ENCODE results near the gene TGFA. TPM values are rescaled to one million over a fixed set of nuclear protein-coding genes. Genes with fewer than 3 reads are reported as not detected.

The TGFA gene
- total RNA-seq, 1 donor: not detected

DNA sequence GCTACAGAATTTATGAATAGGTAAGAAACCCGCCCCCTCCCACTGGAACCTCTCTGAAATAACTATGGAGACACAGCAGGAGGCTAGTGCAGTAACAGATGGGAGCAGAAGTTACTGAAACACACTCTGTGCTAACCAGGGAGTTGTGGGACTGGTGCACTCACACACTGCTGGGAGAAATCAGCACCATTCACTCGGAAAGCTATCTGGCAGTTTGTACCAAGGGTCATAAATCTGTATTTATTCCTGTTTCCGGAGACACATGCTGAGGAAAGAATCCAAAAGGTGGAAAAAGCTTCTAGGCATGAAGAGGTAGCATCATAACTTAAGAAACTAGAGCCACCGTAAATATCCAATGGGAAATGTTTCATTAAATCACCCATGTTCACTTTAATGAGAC, 39.9 kb downstream of the TGFA start:
- H3K9me3 ChIP-seq (ENCODE audit: low read depth, low read length): no peaks in the 10 kb centered on the region
- H3K27ac ChIP-seq (ENCODE audit: low read depth, low read length): no peak overlapping the region
- no peaks in the 10 kb centered on the region for H3K79me2 ChIP-seq (ENCODE audit: insufficient read depth, low read length)

DNA sequence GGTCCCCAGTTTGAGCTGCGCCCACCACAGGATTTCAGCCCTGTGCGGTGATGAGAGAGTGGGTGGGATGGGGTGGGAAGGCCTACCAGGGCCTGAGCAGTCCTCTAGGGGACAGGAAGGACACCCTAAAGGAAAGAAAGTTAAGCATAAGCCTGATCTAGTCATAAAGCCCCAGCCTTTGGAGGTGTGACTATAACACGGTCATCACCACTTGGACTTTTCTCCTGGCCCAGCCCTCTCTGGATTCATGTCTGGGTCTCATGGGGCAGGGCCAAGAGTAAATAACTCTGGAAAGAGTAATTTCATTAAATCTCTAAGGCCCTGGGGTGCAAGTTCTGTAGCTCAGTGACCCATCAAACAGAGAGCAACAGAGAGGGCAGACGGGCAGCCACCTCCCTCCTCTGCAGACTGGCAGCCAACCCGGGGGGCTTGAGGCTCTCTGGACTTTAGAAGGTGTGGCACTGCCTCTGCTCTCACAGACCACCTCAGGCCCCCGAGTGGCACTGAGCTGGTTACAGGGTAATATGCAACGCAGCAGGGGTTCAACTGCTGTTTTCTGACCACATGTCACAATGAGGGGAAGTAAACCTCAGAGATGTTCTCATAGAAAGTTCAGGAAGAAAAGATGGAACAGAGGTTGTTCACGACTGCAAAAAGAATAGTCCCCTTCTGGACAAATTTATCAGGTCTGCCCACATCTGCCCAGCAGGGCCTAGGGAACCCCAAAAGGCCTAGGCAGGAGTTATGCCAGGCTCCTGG, 41.5 kb downstream of the TGFA start:
- no peak for TF ChIP-seq CTCF (IDR thresholded peaks at IDR 0.05; ENCODE audit: extremely low read depth, low read depth, low read length)
- H3K4me1 ChIP-seq (ENCODE audit: insufficient read depth, low read length): no peaks in the 10 kb centered on the region
- no peaks in the 10 kb centered on the region for H3K79me2 ChIP-seq (ENCODE audit: insufficient read depth, low read length)
- no peak for DNase-seq (ENCODE audit: insufficient read length, low spot score, missing footprints)
- H3K36me3 ChIP-seq (ENCODE audit: insufficient read depth, low read length): no peaks in the 10 kb centered on the region
- H3K27ac ChIP-seq (ENCODE audit: low read depth, low read length): no peak overlapping the region
- H3K27me3 ChIP-seq (ENCODE audit: insufficient read depth, low read length): peaks cover 3% of the 10 kb centered on the region
- H3K9me3 ChIP-seq (ENCODE audit: low read depth, low read length): no peaks in the 10 kb centered on the region
- no peak overlapping the region for H3K4me3 ChIP-seq (ENCODE audit: insufficient read depth, low read length)
- H2AFZ ChIP-seq (ENCODE audit: low read length): no peak overlapping the region
- no peaks in the 10 kb centered on the region for H4K20me1 ChIP-seq (ENCODE audit: insufficient read depth, low read length)
- no peak overlapping the region for H3K4me2 ChIP-seq (ENCODE audit: insufficient read depth, low read length)

More for the DNA sequence above, 39.9 kb downstream of the TGFA start:
- Histone ChIP-seq H3K4me3 (ENCODE audit: insufficient read depth, low read length) (no peak overlapping the region), H3K27me3 (ENCODE audit: insufficient read depth, low read length) (no peaks in the 10 kb centered on the region), H3K4me2 (ENCODE audit: insufficient read depth, low read length) (no peak overlapping the region), H3K4me1 (ENCODE audit: insufficient read depth, low read length) (no peaks in the 10 kb centered on the region), H4K20me1 (ENCODE audit: insufficient read depth, low read length) (no peaks in the 10 kb centered on the region), H3K36me3 (ENCODE audit: insufficient read depth, low read length) (no peaks in the 10 kb centered on the region), H2AFZ (ENCODE audit: low read length) (no peak overlapping the region)
- DNase-seq (ENCODE audit: insufficient read length, low spot score, missing footprints): no peak
- TF ChIP-seq CTCF (IDR thresholded peaks at IDR 0.05; ENCODE audit: extremely low read depth, low read depth, low read length): no peak

GRCh38 chr2:70510313-70510712, 43.3 kb downstream of the TGFA start:
- Histone ChIP-seq H3K9me3 (ENCODE audit: low read depth, low read length) (no peaks in the 10 kb centered on the region), H3K27ac (ENCODE audit: low read depth, low read length) (no peak overlapping the region), H3K4me2 (ENCODE audit: insufficient read depth, low read length) (no peak overlapping the region), H3K36me3 (ENCODE audit: insufficient read depth, low read length) (no peaks in the 10 kb centered on the region), H2AFZ (ENCODE audit: low read length) (no peak overlapping the region), H3K4me3 (ENCODE audit: insufficient read depth, low read length) (no peak overlapping the region), H3K4me1 (ENCODE audit: insufficient read depth, low read length) (no peaks in the 10 kb centered on the region), H3K27me3 (ENCODE audit: insufficient read depth, low read length) (peaks cover 3% of the 10 kb centered on the region), H4K20me1 (ENCODE audit: insufficient read depth, low read length) (no peaks in the 10 kb centered on the region), H3K79me2 (ENCODE audit: insufficient read depth, low read length) (no peaks in the 10 kb centered on the region)
- no peak for DNase-seq (ENCODE audit: insufficient read length, low spot score, missing footprints)
- no peak for TF ChIP-seq CTCF (IDR thresholded peaks at IDR 0.05; ENCODE audit: extremely low read depth, low read depth, low read length)

- Histone ChIP-seq H3K79me2 (ENCODE audit: insufficient read depth, low read length) (no peaks in the 10 kb centered on the region), H3K9me3 (ENCODE audit: low read depth, low read length) (no peaks in the 10 kb centered on the region), H3K4me3 (ENCODE audit: insufficient read depth, low read length) (no peak overlapping the region), H3K36me3 (ENCODE audit: insufficient read depth, low read length) (no peaks in the 10 kb centered on the region), H3K27ac (ENCODE audit: low read depth, low read length) (no peak overlapping the region), H3K4me2 (ENCODE audit: insufficient read depth, low read length) (no peak overlapping the region), H2AFZ (ENCODE audit: low read length) (no peak overlapping the region), H3K27me3 (ENCODE audit: insufficient read depth, low read length) (peaks cover 3% of the 10 kb centered on the region), H4K20me1 (ENCODE audit: insufficient read depth, low read length) (no peaks in the 10 kb centered on the region), H3K4me1 (ENCODE audit: insufficient read depth, low read length) (no peaks in the 10 kb centered on the region)
- TF ChIP-seq CTCF (IDR thresholded peaks at IDR 0.05; ENCODE audit: extremely low read depth, low read depth, low read length): no peak
- DNase-seq (ENCODE audit: insufficient read length, low spot score, missing footprints): no peak
Measured at GRCh38 chr2:70509565-70509964, 44.1 kb downstream of the TGFA start.
